Embryonic facial prominence (tissue), 1 donor: ENCODE data around the gene MRO.
"Not testable (repeated sequence)": the region's sequence is repeated elsewhere in the genome, so short reads cannot be mapped to it uniquely, and the experiment has no call there.

Experiments
- DNase-seq: peaks from one replicate; pipeline ENCODE4 v3.0.0-alpha.2; 2016; ENCODE audit errors: extremely low spot score

MRO gene

DNA sequence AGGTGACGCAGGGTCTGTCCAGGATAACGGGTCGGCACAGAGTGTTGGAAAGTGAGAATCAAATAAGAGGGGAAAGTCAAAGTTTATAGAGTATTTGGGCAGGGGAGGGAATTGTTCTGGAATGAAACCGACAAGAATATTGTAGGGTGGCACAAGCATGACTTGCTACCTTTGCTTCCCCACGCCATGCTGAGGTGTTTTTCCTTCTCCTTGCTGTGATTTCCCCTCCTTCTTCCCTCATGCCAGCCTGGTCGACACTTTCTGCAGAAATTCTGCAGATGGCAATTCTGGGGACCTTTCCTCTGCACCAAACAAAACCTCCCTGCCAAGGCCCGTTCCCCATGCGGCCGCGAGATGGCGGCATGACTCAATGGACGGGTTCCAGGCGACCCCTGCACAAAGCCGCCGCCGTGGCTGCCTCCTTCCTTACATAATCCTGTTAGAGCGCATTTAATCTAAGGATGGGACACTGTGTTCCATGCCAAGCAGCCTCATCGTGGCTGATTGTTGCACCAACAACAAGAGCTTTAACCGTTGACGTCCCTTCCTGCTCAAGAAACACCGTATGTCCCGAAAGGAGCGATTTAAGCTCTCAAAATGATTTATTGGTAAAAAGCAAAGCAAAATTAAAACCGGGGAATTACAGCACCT lies at the start of gene MRO:
Gene MRO (minus strand): TSS at position 289 of the 651 bp plus-strand sequence. CDS start 10,616 bp downstream, outside the sequence.
- DNase-seq: peak; percentile 47

DNA sequence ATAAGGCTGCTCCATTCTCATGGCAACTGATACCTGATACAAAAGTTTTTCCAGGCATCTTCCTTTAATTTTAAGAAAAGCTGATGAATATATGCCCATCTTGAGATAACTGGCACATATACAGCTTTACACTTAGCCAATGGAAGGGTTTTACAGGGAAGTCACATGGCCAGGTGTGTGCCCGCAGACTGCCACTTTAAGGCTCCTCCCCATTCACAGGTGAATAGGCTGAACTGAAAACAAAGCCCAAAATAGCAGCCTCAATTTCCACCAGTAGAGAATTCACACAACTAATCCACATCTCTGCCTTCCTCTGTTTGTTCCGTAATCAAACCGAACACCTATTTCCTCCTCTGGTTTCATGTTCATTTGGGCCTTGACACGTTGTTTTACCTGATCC lies 49.3 kb upstream of the MRO start:
- no peak for DNase-seq

DNA sequence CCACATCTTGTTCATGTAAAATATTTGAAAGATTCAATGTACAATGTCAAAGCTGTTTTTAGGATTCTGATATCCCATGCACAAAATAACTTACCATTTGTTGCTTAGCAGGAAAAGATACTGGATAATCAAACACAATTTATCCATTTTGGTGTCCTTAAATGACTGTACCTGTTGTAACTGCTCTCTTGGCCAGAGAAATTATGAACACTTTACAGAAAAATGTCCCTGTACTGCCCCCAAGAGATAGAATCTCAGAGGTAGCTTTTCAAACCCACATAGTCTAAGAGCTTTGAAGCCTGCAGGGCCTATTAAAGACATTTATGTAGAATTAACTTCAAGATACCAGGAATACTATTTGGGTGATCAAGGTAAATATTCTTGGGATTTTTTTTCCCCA lies 46.9 kb upstream of the MRO start:
- no peak for DNase-seq

DNA sequence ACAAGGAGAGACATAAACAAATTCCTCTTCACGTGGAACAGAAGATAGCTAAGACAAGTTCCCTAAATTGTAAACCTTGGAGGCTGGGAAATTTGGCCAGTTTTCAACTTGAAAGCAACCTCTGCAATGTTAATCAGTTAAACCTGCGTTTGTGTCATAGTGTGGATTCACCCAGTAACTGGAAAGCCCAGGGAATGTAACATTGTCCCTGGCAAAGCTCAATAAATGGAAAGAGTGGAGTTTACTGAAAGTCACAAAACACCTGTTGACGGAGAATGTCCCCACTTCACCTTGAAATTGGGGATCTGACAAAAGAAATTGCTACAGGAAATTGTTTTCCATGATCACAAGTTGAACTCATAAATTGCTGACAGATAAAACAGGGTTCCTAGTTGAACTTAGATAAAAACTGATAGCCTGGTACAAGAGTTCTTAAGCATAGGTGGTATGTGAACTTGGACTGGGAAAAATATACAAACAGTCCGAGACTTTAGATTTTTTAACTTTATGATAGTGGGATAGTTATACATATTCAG lies 44.1 kb upstream of the MRO start:
- no peak for DNase-seq

DNA sequence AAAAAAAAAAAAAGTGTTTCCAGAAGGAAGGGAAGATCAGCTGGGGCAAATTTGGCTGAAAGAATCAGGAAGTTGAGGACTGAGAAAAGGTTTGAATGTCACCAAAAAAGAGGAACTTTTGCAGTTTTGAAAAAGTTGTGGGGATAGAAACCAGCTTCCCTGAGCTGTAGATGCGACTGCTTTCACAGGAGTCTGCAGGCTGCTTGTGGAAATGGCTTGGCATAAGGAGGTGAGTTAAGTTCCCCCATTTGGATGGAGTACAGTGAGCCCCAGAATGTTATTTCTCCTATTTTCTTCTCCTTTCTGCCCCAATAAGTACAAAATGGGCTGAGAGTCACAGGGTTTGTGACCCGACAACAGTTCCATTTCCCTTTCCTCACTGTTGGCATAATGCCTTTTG lies 42.6 kb upstream of the MRO start:
- DNase-seq: no peak

DNA sequence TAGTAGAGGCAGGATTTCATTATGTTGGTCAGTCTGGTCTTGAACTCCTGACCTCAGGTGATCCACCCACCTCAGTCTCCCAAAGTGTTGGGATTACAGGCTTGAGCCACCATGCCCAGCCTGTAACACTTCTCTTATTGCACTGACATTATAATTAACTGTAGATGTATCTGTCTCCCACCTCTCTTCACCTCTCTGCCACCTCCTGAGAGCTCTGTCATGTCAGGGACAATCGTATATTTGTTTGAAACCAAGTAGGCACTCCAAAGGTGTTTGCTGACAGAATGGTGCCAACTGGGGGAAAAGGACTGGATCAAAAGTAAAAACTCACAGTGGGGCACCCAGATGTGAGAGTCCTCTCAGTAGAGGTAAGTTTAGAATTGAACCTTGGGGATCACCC lies 41.8 kb upstream of the MRO start:
- DNase-seq: no peak

DNA sequence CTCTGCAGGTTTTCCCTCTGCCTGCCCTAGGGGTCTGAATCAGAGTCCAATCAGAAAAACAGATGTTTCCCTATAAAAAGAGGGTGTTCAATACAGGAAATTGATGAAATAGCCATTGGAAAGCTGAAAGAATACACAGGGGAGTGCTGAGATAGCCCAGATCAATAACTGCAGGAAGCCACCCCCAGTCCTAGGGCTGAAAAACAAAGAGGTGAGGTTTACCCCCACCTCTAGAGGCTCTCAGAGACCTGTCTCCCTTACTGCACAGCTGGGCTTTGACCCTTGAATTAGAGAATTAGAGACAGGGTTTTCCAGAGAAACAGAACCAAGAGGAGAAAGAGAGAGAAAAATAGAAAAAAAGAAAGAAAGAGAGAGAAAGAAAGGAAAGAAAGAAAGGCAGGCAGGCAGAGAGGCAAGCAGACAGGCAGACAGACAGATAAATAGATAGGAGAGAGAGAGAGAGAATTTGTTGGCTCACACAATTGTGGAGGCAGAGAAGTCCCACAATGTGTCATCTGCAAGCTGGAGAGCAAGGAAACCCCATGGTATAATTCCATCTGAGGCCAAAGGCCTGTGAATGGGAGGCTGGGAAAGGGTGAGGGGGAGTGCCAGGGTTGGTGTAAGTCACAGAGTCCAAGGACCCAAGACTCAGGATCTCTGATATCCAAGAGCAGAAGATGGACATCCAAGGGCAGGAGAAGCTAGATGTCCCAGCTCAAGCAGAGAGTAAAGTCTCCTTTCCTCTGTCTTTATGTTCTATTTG lies 40.2 kb upstream of the MRO start:
- DNase-seq: no peak

DNA sequence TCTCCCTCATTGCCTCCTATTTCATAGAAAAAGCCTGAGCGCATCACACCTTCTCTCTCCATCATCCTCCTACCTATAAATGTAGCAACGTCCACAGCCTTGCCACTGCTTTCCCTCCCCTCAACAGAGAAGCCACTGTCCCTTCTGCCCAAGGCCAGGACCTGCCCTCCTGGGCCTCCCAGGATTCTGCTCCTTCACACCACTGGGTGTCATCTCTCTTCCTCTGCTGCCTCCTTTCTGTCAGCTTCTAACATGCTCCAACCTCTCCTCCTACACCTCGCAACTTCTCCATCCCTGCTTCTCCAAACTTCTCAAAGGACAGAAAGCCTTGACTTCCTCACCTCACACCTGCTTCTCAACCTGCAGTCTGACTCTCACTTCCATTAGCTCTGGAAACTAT lies 37.9 kb upstream of the MRO start:
- no peak for DNase-seq

DNA sequence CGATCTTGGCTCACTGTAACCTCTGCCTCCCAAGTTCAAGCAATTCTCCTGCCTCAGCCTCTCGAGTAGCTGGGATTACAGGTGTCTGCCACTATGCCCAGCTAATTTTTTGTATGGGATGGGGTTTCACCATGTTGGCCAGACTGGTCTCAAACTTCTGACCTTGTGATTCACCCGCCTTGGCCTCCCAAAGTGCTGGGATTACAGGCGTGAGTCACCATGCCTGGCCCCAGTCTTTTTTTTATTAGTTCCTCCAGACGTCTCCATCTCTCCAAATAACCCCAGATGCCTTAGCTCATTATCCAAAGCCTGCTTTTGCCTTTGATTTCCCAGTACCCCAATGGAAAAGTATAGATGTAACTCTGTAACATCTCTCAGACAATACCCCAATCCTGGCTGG lies 37.4 kb upstream of the MRO start:
- not testable (repeated sequence) for DNase-seq

DNA sequence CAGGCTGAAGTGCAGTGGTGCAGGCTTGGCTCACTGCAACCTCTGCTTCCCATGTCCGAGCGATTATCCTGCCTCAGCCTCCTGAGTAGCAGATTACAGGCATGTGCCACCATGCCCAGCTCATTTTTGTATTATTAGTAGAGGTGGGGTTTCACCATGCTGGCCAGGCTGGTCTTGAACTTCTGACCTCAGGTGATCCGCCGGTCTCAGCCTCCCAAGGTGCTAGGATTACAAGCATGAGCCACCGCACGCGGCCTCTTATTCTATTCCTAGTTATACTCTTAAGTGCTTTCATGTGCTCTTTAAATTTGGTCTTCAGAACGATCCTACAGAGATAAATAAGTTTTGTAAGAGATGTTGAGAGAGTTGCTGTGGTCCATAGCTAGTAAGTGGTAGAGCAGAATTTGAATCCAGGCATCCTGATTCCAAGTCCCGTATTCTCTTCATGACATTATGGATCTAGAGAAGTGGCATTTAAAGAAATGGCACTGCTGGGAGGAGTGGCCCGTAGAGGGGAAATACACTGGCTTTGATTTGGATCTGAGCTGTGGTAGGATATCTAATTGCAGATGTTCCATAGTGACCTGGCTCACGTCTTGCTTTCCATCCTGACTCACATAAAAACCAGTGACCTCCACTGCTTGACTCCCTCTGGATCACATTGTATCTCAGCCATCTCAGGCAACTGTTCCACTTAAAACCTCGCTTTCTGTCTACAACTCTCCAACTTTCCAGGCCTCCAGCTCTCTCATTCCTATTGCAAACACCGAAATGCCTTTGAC lies 36.4 kb upstream of the MRO start:
- DNase-seq: no peak

DNA sequence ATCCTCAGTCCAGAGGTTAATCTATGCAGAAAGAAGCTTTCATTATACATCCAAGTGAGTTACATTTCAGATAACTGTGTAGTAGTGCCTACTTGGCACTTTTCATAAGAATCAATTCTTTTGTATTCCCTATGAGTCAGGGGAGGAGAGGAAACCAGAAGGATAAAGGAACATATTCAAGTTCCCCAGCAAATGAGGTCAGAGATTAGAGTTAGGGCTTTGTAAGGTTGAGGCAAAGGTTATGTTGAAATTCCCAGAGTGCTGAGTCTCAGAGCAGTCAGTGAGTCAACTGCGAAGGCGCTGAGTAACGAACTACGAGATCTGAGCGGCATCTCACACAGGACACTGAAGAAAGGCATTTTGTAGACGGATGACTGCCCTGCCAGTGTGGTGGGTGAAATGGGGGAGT lies 34.1 kb upstream of the MRO start:
- DNase-seq: no peak

DNA sequence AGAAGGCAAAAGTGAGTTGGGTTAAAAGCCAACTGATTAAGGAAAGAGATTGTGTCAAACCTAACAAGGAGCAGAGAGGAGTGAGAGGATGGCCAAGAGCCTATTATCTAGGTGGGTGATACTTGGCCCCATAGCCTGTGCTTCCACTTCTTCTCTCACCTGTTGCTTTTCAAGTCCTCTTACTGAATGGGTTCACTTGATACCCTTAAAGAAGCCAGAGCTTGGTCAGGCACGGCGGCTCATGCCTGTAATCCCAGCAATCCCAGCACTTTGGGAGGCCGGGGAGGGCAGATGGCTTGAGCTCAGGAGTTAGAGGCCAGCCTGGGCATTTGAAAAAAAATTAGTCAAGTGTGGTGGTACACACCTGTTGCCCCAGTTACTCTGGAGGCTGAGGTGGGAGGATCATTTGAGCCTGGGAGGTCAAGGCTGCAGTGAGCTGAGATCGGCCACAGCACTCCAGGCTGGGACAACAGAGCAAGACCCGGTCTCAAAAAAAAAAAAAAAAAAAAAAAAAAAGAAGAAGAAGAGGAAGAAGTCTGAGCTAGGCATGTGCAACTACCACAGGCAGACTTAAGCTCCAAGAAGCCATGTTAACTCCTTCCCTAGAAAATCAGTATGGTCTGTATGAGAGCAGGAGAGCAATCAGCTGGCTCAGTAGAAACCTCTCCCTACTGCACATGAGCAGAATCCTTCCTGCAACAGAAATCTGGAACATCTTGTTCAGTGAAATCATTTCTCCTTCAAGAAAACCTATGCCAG lies 30.7 kb upstream of the MRO start:
- DNase-seq: no peak

DNA sequence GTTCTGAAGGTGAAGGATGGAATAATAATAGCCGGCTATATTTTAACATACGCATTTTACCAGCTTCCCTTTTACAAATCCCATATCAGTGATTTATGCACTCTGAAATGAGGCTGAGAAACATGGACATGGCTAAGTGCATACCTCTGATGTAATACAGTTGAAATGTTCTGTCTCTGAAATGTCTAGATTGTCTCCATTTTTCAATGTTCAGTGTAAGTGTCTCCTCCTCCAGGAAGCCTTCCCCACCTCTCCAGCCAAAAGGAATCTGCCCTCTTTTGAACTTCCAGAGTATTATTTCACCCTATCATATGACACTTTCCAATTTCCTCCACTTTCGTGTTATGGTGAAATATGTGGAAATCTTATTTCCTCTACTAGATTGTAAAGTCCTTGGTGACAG lies 29.6 kb upstream of the MRO start:
- DNase-seq: no peak

DNA sequence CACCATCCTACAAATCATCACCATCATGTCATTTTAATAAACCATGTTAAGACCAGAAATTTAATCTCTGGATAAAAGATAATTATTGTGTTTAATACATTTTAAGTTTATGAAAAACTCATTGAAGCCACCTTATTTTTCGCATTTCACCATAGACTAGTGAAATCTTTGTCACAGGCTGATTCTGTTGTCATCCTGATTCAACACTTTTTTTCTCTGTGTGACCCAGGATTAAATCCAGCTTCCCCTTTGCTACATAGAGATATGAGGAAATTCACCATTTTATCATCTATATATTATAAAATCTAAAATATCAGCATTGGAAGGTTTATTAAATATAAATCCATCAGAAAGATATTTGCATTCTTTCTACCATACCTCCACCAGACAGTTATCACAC lies 29.2 kb upstream of the MRO start:
- no peak for DNase-seq

DNA sequence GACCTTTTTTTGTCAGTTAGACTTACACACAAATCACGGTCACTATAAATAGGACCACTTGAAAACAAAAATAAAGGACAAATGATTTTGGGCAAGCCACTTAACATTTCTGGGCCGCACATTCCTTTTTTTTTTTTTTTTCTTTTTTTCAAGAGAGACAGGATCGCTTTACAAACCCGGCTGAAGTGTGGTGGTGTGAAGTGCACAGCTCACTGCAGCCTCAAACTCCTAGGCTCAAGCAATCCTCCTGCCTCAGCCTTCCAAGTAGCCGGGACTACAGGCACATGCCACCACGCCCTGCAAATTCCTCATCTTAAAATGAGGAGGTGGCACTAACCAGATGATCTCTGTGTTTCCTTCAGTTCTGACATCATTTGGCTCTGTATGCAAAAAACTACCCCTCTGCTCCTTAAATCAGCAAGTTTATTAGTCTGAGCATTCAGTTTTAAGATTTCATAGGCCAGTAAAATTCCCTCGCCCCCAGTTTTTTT lies 28.3 kb upstream of the MRO start:
- DNase-seq: no peak

DNA sequence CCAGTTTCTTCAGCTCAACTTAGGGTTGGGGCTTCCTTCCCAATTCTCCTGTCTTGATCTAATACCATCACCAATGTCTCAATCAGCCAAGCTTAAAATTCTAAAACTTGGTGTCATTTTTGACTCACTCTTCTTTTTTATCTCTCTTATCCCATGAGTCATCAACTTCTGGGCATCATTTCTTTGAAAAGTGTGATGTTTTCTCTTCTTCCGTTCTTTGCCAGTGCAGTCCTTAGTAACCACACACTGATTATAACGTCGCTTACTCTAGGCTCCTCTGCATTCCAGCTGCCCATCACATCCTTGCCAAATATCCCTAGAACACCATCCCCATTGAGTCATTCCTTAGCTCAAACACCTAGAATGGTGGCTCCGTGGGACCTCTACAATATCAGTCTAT lies 27.4 kb upstream of the MRO start:
- no peak for DNase-seq

DNA sequence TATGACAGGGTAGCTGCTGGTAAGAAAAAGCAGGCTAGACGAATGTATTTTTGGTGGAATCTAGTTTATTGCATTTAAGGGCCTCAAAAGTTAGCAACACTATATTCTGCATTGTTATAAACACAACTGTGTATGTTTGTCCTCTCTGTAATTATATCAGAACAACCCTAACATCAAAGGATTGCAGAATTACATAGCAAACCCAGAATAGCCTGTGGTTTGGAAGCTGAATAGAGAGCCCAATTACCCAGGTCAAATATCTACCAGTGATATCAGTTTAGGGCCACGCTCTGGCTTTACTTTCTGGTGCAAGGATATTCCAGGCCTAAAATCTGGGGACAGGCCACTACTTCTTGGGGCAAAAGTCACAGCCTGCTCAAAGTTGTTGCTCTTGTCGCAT lies 25.1 kb upstream of the MRO start:
- DNase-seq: no peak

DNA sequence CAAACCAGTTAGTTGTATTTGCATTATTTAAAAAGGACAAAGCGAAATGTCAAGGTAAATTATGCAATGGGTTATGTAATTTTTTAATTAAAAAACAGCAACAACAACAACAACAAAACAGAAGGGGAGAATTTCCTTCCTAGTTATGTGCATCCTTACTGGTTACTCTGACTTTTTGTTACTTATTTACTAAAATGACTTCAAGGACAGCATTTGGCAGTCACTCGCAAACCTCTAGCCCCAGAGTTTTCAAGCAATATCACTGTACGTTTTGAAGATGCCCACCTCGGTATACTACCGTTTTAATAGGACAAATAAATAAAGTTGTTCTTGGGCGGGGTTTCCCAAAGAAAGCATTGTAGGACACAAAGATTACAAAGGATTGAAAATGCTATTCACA lies 24.7 kb upstream of the MRO start:
- no peak for DNase-seq

DNA sequence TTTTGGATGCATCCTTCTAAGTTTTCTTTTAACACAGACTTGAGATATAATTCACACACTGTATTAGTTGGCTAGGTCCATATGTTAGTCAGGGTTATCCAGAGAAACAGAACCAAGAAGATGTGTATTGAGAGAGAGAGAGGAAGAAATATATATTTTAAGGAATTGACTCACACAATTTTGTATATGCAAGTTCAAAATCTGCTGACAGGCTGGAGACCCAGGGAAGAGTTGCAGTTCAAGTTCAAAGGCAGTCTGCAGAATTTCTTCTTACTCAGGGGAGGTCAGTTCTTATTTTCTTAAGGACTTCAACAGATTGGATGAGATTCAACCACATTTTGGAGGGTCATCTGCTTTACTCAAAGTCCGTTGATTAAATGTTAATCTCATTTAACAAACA lies 23.0 kb upstream of the MRO start:
- no peak for DNase-seq

DNA sequence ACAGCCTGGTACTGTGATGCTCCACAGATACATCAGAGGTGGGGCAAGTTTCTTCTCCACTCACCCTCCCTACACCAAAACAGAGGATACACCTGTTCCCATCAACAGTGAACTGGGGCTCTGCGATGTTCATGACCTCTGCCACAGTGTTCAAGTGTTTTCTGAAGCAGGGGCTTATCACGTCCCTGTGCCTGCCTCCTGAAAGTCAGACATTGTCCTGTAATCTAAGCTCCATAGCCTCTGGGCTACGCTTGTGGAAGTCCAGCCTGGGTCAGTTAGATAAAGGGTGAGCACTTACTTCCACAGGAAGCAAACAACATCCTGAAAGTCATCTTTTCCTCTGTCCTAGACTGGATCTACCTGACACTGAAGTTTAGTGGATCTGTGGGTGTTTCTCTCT lies 20.2 kb upstream of the MRO start:
- no peak for DNase-seq

DNA sequence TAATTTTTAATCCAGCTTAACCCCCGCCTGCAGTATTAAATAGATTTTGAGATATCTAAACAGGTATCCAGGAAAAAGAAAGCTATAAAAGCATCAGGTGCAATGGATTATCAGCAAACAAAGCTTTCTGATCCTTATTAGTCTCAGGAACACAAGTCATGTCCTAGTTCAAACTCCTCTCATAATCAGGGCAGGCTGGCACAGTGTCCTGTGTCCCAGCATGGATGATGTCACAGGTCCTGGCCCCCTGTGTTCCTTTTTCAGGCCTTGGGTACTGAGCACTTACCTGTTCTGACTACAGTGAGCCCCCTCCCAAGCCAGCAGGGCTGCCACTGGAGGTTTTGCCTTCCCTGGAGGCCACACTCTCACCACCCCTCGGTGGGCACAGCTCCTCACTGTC lies 19.5 kb upstream of the MRO start:
- DNase-seq: no peak

DNA sequence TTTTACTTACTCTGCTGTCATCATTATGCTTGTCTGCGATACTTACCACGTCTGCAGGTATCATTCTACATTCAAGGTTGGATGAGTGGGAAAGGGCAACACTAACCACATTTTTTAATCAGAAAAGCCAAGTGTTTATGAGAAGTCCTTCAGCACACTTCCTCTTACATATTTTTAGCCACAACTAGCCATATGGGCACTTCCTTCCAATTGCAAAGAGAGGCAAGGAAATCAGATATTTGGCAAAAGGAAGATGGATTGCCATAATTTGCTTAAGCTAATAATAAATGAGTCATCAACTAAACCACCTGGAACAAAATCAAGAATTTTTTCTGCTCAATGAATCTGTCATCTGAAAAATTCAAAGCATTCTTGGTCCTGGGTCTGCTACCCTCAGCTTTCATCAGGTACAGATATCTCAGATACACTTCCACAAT lies 16.7 kb upstream of the MRO start:
- no peak for DNase-seq
